Mesenchymal stem cell (in vitro differentiated cells and primary cell): Measurements from ENCODE around the gene MCM10.

ENCODE experiments used
- DNase-seq: peaks from one replicate; pipeline ENCODE4 v3.0.0-alpha.2; 2013
- H2AFZ ChIP-seq: one replicate; pipeline ENCODE4 v1.6.1; 2013; ENCODE audit warnings: low read depth, mild to moderate bottlenecking, control low read depth, inconsistent platforms, low read length, moderate library complexity
- H2AK5ac ChIP-seq: 2 replicates; pipeline ENCODE4 v1.6.1; 2013; ENCODE audit warnings: low read length, moderate library complexity, mild to moderate bottlenecking, inconsistent platforms; ENCODE audit not compliant: severe bottlenecking
- H2BK120ac ChIP-seq: one replicate; pipeline ENCODE4 v1.6.1; 2013; ENCODE audit warnings: low read depth, mild to moderate bottlenecking, inconsistent platforms, low read length, moderate library complexity
- H2BK12ac ChIP-seq, 2 experiments: one replicate each; pipeline ENCODE4 v1.6.1; 2013; ENCODE audit warnings: inconsistent platforms in 2 of 2, low read length in 2 of 2, mild to moderate bottlenecking in 2 of 2, moderate library complexity in 2 of 2, control low read depth in 1 of 2
- H2BK15ac ChIP-seq: one replicate; pipeline ENCODE4 v1.6.1; 2013; ENCODE audit warnings: mild to moderate bottlenecking, low read depth, inconsistent platforms; ENCODE audit not compliant: poor library complexity, severe bottlenecking
- H2BK5ac ChIP-seq: 2 replicates; pipeline ENCODE4 v1.6.1; 2013; ENCODE audit warnings: low read depth, mild to moderate bottlenecking, low read length, control low read depth, inconsistent platforms; ENCODE audit not compliant: poor library complexity, severe bottlenecking
- H3K14ac ChIP-seq, 2 experiments: one replicate each; pipeline ENCODE4 v1.6.1; 2013; ENCODE audit warnings: inconsistent platforms in 2 of 2, low read length in 2 of 2, control low read depth in 1 of 2, mild to moderate bottlenecking in 1 of 2, moderate library complexity in 1 of 2
- H3K18ac ChIP-seq, 2 experiments: one replicate each; pipeline ENCODE4 v1.6.1; 2013; ENCODE audit warnings: inconsistent platforms in 2 of 2, low read length in 2 of 2, control low read depth in 1 of 2, low read depth in 1 of 2, mild to moderate bottlenecking in 1 of 2
- H3K23ac ChIP-seq, 2 experiments: one replicate each; pipeline ENCODE4 v1.6.1; 2013; ENCODE audit warnings: inconsistent platforms in 2 of 2, low read length in 2 of 2, mild to moderate bottlenecking in 2 of 2, moderate library complexity in 2 of 2, control low read depth in 1 of 2
- H3K27ac ChIP-seq: 2 replicates; pipeline ENCODE4 v1.5.1; 2013; ENCODE audit warnings: mild to moderate bottlenecking, moderate library complexity, low read length, control low read depth, inconsistent platforms; ENCODE audit not compliant: poor library complexity, severe bottlenecking
- H3K27me3 ChIP-seq, 2 experiments: 2 replicates each; pipeline versions ENCODE4 v1.6.1 to v1.7.0; 2013; ENCODE audit warnings: low read length in 2 of 2, mild to moderate bottlenecking in 2 of 2, moderate library complexity in 2 of 2, control low read depth in 1 of 2, inconsistent platforms in 1 of 2; ENCODE audit not compliant: control insufficient read depth in 1 of 2, insufficient read depth in 1 of 2
- H3K36me3 ChIP-seq, 2 experiments: 2 replicates each; pipeline versions ENCODE4 v1.6.1 to v1.7.0; 2013; ENCODE audit warnings: low read length in 2 of 2, control low read depth in 1 of 2, inconsistent platforms in 1 of 2, low read depth in 1 of 2, mild to moderate bottlenecking in 1 of 2; ENCODE audit not compliant: insufficient read depth in 2 of 2, control insufficient read depth in 1 of 2
- H3K4ac ChIP-seq, 2 experiments: one replicate each; pipeline ENCODE4 v1.6.1; 2013; ENCODE audit warnings: inconsistent platforms in 2 of 2, low read length in 2 of 2, mild to moderate bottlenecking in 2 of 2, moderate library complexity in 2 of 2, control low read depth in 1 of 2, low read depth in 1 of 2
- H3K4me1 ChIP-seq: 2 replicates; pipeline ENCODE4 v1.6.1; 2013; ENCODE audit warnings: low read depth, low read length, control low read depth; ENCODE audit not compliant: control insufficient read depth, insufficient read depth
- H3K4me2 ChIP-seq: 2 replicates; pipeline ENCODE4 v1.6.1; 2013; ENCODE audit warnings: low read length, mild to moderate bottlenecking, inconsistent platforms; ENCODE audit not compliant: poor library complexity, severe bottlenecking
- H3K4me3 ChIP-seq, 2 experiments: 2 replicates each; pipeline versions ENCODE4 v1.5.1 to v1.7.0; 2013; ENCODE audit warnings: low read length in 2 of 2, mild to moderate bottlenecking in 2 of 2, control low read depth in 1 of 2, low read depth in 1 of 2; ENCODE audit not compliant: insufficient read depth in 1 of 2
- H3K79me1 ChIP-seq: replicated peaks from 2 replicates; pipeline ENCODE4 v1.6.1; 2013; ENCODE audit warnings: mild to moderate bottlenecking, control low read depth, low read length, inconsistent platforms; ENCODE audit not compliant: poor library complexity, severe bottlenecking
- H3K9ac ChIP-seq: 2 replicates; pipeline ENCODE4 v1.7.0; 2013; ENCODE audit warnings: mild to moderate bottlenecking, low read length, moderate library complexity
- H3K9me3 ChIP-seq: 2 replicates; pipeline ENCODE4 v1.7.0; 2013; ENCODE audit warnings: mild to moderate bottlenecking, low read length; ENCODE audit not compliant: control insufficient read depth
- H4K8ac ChIP-seq: one replicate; pipeline ENCODE4 v1.6.1; 2013; ENCODE audit warnings: inconsistent platforms, mild to moderate bottlenecking, low read length, moderate library complexity
- H4K91ac ChIP-seq: one replicate; pipeline ENCODE4 v1.6.1; 2013; ENCODE audit warnings: mild to moderate bottlenecking, low read length, inconsistent platforms
- WGBS: methylation state at CpG from one replicate; pipeline ENCODE4 v1.1.7; 2013; ENCODE audit warnings: mixed read lengths; 5-methylcytosine and 5-hydroxymethylcytosine counted together

The MCM10 gene

DNA sequence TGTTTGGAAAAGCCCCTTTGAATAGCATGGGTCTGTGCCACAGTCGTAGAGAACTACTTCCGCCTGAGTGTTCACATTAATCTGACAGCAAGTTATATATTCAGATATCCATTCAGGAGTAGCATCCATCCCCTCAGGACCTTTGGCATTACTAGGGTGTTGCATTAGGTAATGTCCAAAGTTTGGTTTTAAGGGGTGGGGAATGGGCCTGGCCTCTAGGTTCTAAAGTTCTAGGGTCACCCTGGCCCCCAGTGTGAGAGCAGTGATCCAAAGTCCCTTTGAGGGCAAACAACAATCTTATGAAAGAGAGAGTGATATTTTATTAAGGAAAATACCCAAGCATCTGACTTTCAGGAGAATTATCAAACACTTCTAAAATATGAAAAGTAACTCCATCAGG lies 12.3 kb downstream of the MCM10 start:
- no peak overlapping the region for H2BK120ac ChIP-seq
- DNase-seq: no peak
- H3K14ac ChIP-seq: no peak overlapping the region
- no peak overlapping the region for H2BK12ac ChIP-seq
- no peak overlapping the region for H4K8ac ChIP-seq
- no peak overlapping the region for H3K4me2 ChIP-seq
- no peak overlapping the region for H3K9ac ChIP-seq
- no peaks in the 10 kb centered on the region for H3K9me3 ChIP-seq
- H4K91ac ChIP-seq: no peak overlapping the region
- no peaks in the 10 kb centered on the region for H3K27me3 ChIP-seq
- no peak overlapping the region for H3K4me3 ChIP-seq
- H3K4me1 ChIP-seq: no peaks in the 10 kb centered on the region
- H3K4ac ChIP-seq: no peak overlapping the region
- H2AFZ ChIP-seq: no peak overlapping the region
- H3K79me1 ChIP-seq: peaks cover 5% of the 10 kb centered on the region
- H2BK5ac ChIP-seq: no peak overlapping the region
- H2BK15ac ChIP-seq: no peak overlapping the region
- H3K18ac ChIP-seq: no peak overlapping the region
- no peak overlapping the region for H3K27ac ChIP-seq
- H2AK5ac ChIP-seq: no peak overlapping the region
- no peak overlapping the region for H3K23ac ChIP-seq
- H3K36me3 ChIP-seq: no peaks in the 10 kb centered on the region
- WGBS: 100% methylated on average over 1 of the region's 2 CpGs

GRCh38 chr10:13180788-13181187 lies 19.4 kb downstream of the MCM10 start:
- Histone ChIP-seq H3K79me1 (peaks cover 3% of the 10 kb centered on the region), H4K8ac (no peak overlapping the region), H3K4ac (no peak overlapping the region), H3K27me3 (no peaks in the 10 kb centered on the region), H2BK12ac (no peak overlapping the region), H2BK5ac (no peak overlapping the region), H3K4me3 (no peak overlapping the region), H3K4me2 (no peak overlapping the region), H3K18ac (no peak overlapping the region), H2BK15ac (no peak overlapping the region), H2BK120ac (no peak overlapping the region), H3K23ac (no peak overlapping the region), H3K27ac (no peak overlapping the region), H4K91ac (no peak overlapping the region), H3K9me3 (no peaks in the 10 kb centered on the region), H2AFZ (no peak overlapping the region), H2AK5ac (no peak overlapping the region), H3K4me1 (no peaks in the 10 kb centered on the region), H3K36me3 (peaks cover 0 to 2% of the 10 kb centered on the region in 2 experiments), H3K9ac (no peak overlapping the region), H3K14ac (no peak overlapping the region)
- WGBS: 92% methylated on average over 3 of the region's 4 CpGs
- DNase-seq: no peak

DNA sequence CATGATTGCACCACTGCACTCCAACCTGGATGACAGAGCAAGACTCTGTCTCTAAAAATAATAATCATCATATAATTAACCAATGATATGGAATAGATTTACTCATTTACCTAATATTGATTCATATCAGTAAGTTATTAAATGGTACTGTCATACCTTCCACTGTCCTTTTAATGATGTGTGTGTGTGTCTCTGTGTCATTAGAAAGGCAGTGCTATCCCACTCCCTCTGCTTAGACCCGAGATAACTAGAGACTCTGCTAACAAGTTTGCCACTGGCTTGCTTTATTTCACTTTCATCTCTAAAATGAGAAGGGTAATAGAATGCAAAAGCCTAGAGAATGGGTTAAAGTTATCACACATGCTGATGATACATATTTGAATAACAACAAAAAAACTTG lies 21.1 kb downstream of the MCM10 start:
- Histone ChIP-seq H2AK5ac (no peak overlapping the region), H4K8ac (no peak overlapping the region), H2BK12ac (no peak overlapping the region), H4K91ac (no peak overlapping the region), H3K4me1 (no peaks in the 10 kb centered on the region), H2BK5ac (no peak overlapping the region), H3K4me2 (no peak overlapping the region), H3K9me3 (no peaks in the 10 kb centered on the region), H3K9ac (no peak overlapping the region), H2AFZ (no peak overlapping the region), H3K14ac (no peak overlapping the region), H3K23ac (no peak overlapping the region), H3K27me3 (no peaks in the 10 kb centered on the region), H3K4me3 (no peak overlapping the region), H3K27ac (no peak overlapping the region), H3K18ac (no peak overlapping the region), H3K36me3 (peaks cover 0 to 2% of the 10 kb centered on the region in 2 experiments), H2BK15ac (no peak overlapping the region), H3K79me1 (peaks cover 3% of the 10 kb centered on the region), H2BK120ac (no peak overlapping the region), H3K4ac (no peak overlapping the region)
- no CpG with 5 or more reads among the region's 1 CpG for WGBS
- DNase-seq: no peak

DNA sequence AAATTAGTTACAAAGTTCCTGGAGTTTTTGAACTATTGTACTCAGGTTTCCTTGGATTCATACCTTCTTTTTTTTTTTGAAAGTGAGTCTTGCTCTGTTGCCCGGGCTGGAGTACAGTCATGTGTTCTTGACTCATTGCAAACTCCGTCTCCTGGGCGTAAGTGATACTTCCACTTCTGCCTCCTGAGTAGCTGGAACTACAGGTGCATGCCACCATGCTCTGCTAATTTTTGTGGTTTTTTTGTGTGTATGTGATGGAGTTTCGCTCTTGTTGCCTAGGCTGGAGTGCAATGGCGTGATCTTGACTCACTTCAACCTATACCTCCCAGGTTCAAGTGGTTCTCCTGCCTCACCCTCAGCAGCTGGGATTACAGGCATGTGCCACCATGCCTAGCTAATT lies 22.3 kb downstream of the MCM10 start:
- Histone ChIP-seq H3K27me3 (no peaks in the 10 kb centered on the region), H2BK5ac (no peak overlapping the region), H2BK12ac (no peak overlapping the region), H3K4me1 (no peaks in the 10 kb centered on the region), H3K9me3 (no peaks in the 10 kb centered on the region), H3K79me1 (peaks cover 3% of the 10 kb centered on the region), H2AK5ac (no peak overlapping the region), H3K14ac (no peak overlapping the region), H3K4ac (no peak overlapping the region), H2AFZ (no peak overlapping the region), H3K27ac (no peak overlapping the region), H3K9ac (no peak overlapping the region), H3K4me3 (no peak overlapping the region), H3K36me3 (peaks cover 0 to 4% of the 10 kb centered on the region in 2 experiments), H4K8ac (no peak overlapping the region), H4K91ac (no peak overlapping the region), H3K4me2 (no peak overlapping the region), H2BK120ac (no peak overlapping the region), H2BK15ac (no peak overlapping the region), H3K23ac (no peak overlapping the region), H3K18ac (no peak overlapping the region)
- DNase-seq: no peak
- WGBS: 91% methylated on average over 5 of the region's 5 CpGs
